ENCODE results near the gene SPSB2. TPM values are rescaled to one million over a fixed set of nuclear protein-coding genes. Genes with fewer than 3 reads are reported as not detected.

SPSB2 gene
- total and polyA plus RNA-seq, 5 experiments from 2014 or later: 10.1 to 23.3 (median 10.6) TPM

DNA sequence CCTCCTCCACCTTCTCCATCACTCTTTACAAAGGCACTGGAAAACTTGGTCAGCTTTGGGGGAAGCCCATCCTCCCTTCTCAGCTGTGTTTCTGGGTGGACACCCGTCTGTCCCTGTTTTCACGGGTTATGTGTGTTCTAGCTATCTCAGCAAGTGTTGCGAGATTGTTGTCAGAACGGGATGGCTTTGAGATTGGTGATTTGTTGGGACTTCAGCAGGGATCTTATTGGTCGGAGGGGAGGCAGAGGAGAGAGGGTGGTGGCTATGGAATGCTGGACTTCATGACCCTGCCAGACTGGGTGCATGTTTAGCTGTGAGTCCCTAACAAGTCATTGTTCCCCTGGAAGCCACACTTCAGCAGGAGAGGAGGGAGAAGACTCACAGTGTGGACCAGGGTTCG lies 19.1 kb downstream of the SPSB2 start:
- POLR2A ChIA-PET: interaction anchor here (1.2 to 6.5 kb wide), 5 partner anchors 12 to 165 kb away, joined by 4 to 119 read pairs (median 35); partner anchors contain the start of genes C12orf57, P3H3, RNU7-1 and SPSB2

GRCh38 chr12:6853626-6854025 lies 19.5 kb downstream of the SPSB2 start:
- peaks cover 4 to 35% (median 15%) of the 10 kb centered on the region in 3 donors for H3K36me3 Mint-ChIP-seq
- no peaks in the 10 kb centered on the region for H3K27me3 Mint-ChIP-seq
- DNase-seq (no peak), ATAC-seq (no peak)
- peak overlapping the region; percentile 86 to 100 (median 96) for H3K4me3 Mint-ChIP-seq
- no peaks in the 10 kb centered on the region for H3K9me3 Mint-ChIP-seq
- POLR2A ChIA-PET: interaction anchor here (0.9 to 6.5 kb wide), 11 partner anchors 8 to 226 kb away, joined by 3 to 119 read pairs (median 16); partner anchors contain the start of genes C12orf57, MLF2, P3H3 and RNU7-1
- H3K27ac Mint-ChIP-seq: peak overlapping the region in 8 of 10 donors; percentile 33 to 100 (median 98)
- H3K4me1 Mint-ChIP-seq: peaks cover 23 to 33% (median 25%) of the 10 kb centered on the region in 4 donors

More for the DNA sequence above, 19.1 kb downstream of the SPSB2 start:
- Mint-ChIP-seq H3K36me3 (peaks cover 4 to 36% (median 15%) of the 10 kb centered on the region in 3 donors), H3K9me3 (no peaks in the 10 kb centered on the region), H3K27ac (peak overlapping the region in 9 of 10 donors; percentile 33 to 100 (median 91)), H3K27me3 (no peaks in the 10 kb centered on the region), H3K4me1 (peaks cover 23 to 33% (median 25%) of the 10 kb centered on the region in 4 donors), H3K4me3 (peak overlapping the region in 6 of 10 donors; percentile 8 to 98 (median 90))
- ATAC-seq (no peak), DNase-seq (no peak)

- peaks cover 4 to 27% (median 10%) of the 10 kb centered on the region in 3 donors for H3K36me3 Mint-ChIP-seq
- DNase-seq (peak in 8 of 10 donors; percentile 17 to 75 (median 48)), ATAC-seq (peak in 1 of 2 donors; percentile 1)
- H3K27me3 Mint-ChIP-seq: no peaks in the 10 kb centered on the region
- peak overlapping the region; percentile 86 to 100 (median 96) for H3K4me3 Mint-ChIP-seq
- peak overlapping the region; percentile 91 to 100 (median 99) for H3K27ac Mint-ChIP-seq
- no peaks in the 10 kb centered on the region for H3K9me3 Mint-ChIP-seq
- H3K4me1 Mint-ChIP-seq: peaks cover 23 to 33% (median 25%) of the 10 kb centered on the region in 4 donors
- POLR2A ChIA-PET: interaction anchor here (0.8 to 6.5 kb wide), 26 partner anchors 9 to 391 kb away, joined by 3 to 119 read pairs (median 7); partner anchors contain the start of genes C12orf57, COPS7A, ENO2 and GAPDH
Measured at GRCh38 chr12:6852651-6853354, 20.3 kb downstream of the SPSB2 start.

GRCh38 chr12:6851921-6852650 lies 21.0 kb downstream of the SPSB2 start, which contains the start of gene USP5:
TSS of gene USP5 (plus strand) at chr12:6852150. CDS start at chr12:6852180, 30 bp downstream.
- POLR2A ChIA-PET: interaction anchor here (0.5 to 6.5 kb wide), 32 partner anchors 8 to 489 kb away, joined by 3 to 119 read pairs (median 5); partner anchors contain the start of genes C12orf57, COPS7A, ENO2 and GAPDH
- ATAC-seq (peak; percentile 76 to 80), DNase-seq (peak; percentile 95 to 99 (median 99))
- peaks cover 20 to 33% (median 25%) of the 10 kb centered on the region in 4 donors for H3K4me1 Mint-ChIP-seq
- H3K27ac Mint-ChIP-seq: peak within 1 kb of the TSS; percentile 91 to 100 (median 99)
- peak within 1 kb of the TSS; percentile 86 to 100 (median 96) for H3K4me3 Mint-ChIP-seq
- H3K9me3 Mint-ChIP-seq: no peaks in the 10 kb centered on the region
- peaks cover 0 to 20% (median 3%) of the 10 kb centered on the region in 3 donors for H3K36me3 Mint-ChIP-seq
- H3K27me3 Mint-ChIP-seq: no peaks in the 10 kb centered on the region

- ATAC-seq: peak; percentile 54 to 56
- H3K4me1 Mint-ChIP-seq: peaks cover 20 to 31% (median 25%) of the 10 kb centered on the region in 4 donors
- H3K27ac Mint-ChIP-seq: peak within 1 kb of the TSS; percentile 91 to 100 (median 99)
- POLR2A ChIA-PET: interaction anchor here (0.5 to 6.5 kb wide), 31 partner anchors 8 to 964 kb away, joined by 3 to 119 read pairs (median 5); partner anchors contain the start of genes C12orf57, COPS7A, ENO2 and GAPDH
- no peaks in the 10 kb centered on the region for H3K9me3 Mint-ChIP-seq
- no peaks in the 10 kb centered on the region for H3K27me3 Mint-ChIP-seq
- peak; percentile 80 to 98 (median 89) for DNase-seq
- peaks cover 0 to 12% (median 0%) of the 10 kb centered on the region in 3 donors for H3K36me3 Mint-ChIP-seq
- peak within 1 kb of the TSS; percentile 86 to 100 (median 96) for H3K4me3 Mint-ChIP-seq
Measured at GRCh38 chr12:6851153-6851920, 21.8 kb downstream of the SPSB2 start, which contains the start of gene CDCA3. TSS of gene CDCA3 (minus strand) at chr12:6851286. CDS start at chr12:6850952, 334 bp downstream.

DNA sequence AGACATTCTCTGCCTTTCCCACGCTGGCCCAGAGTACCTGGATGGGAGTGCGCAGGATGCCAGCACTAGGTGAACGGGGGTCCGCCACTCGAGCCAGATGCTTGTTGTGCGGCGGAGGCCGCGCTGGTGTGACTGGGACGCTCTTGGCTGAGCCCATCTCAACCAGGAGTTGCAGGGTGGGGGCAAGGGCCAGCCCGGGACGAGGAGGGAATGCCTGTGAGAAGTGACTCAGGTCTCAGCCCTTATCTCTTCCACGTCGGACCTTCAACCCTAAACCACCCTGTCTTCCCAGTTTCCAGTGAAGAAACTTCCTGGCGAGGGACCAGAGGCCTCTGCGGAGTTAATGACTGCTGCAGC lies 22.3 kb downstream of the SPSB2 start:
- POLR2A ChIA-PET: interaction anchor here (0.6 to 6.5 kb wide), 18 partner anchors 11 to 410 kb away, joined by 3 to 119 read pairs (median 12); partner anchors contain the start of genes C12orf57, COPS7A, ENO2 and NOP2
- ATAC-seq (no peak), DNase-seq (no peak)
- no peaks in the 10 kb centered on the region for H3K27me3 Mint-ChIP-seq
- peak overlapping the region in 2 of 10 donors; percentile 86 to 95 for H3K4me3 Mint-ChIP-seq
- H3K36me3 Mint-ChIP-seq: peaks cover 0 to 7% (median 2%) of the 10 kb centered on the region in 3 donors
- no peaks in the 10 kb centered on the region for H3K9me3 Mint-ChIP-seq
- H3K27ac Mint-ChIP-seq: peak overlapping the region in 3 of 10 donors; percentile 36 to 99 (median 91)
- peaks cover 18 to 28% (median 25%) of the 10 kb centered on the region in 4 donors for H3K4me1 Mint-ChIP-seq

GRCh38 chr12:6849976-6850560 lies 23.0 kb downstream of the SPSB2 start:
- ATAC-seq: no peak
- H3K27ac Mint-ChIP-seq: peak overlapping the region in 2 of 10 donors; percentile 57 to 79
- POLR2A ChIA-PET: interaction anchor here (1.2 to 6.5 kb wide), 4 partner anchors 16 to 409 kb away, joined by 3 to 119 read pairs (median 46); partner anchors contain the start of genes ENO2, SPSB2 and TPI1
- H3K9me3 Mint-ChIP-seq: no peaks in the 10 kb centered on the region
- peaks cover 0 to 3% (median 2%) of the 10 kb centered on the region in 3 donors for H3K36me3 Mint-ChIP-seq
- H3K4me3 Mint-ChIP-seq: peak overlapping the region in 1 of 10 donors; percentile 6
- H3K4me1 Mint-ChIP-seq: peaks cover 18 to 28% (median 25%) of the 10 kb centered on the region in 4 donors
- H3K27me3 Mint-ChIP-seq: no peaks in the 10 kb centered on the region
- DNase-seq: no peak

- no peaks in the 10 kb centered on the region for H3K9me3 Mint-ChIP-seq
- no peaks in the 10 kb centered on the region for H3K27me3 Mint-ChIP-seq
- H3K36me3 Mint-ChIP-seq: peaks cover 0 to 3% (median 2%) of the 10 kb centered on the region in 3 donors
- H3K4me1 Mint-ChIP-seq: peaks cover 18 to 26% (median 22%) of the 10 kb centered on the region in 4 donors
- H3K4me3 Mint-ChIP-seq: no peak overlapping the region
- DNase-seq: no peak
- POLR2A ChIA-PET: no interaction called here
- H3K27ac Mint-ChIP-seq: no peak overlapping the region
- ATAC-seq: no peak
Measured at GRCh38 chr12:6849427-6849826, 23.7 kb downstream of the SPSB2 start.

GRCh38 chr12:6847676-6848075 lies 25.4 kb downstream of the SPSB2 start:
- POLR2A ChIA-PET: no interaction called here
- Mint-ChIP-seq H3K4me3 (no peak overlapping the region), H3K27me3 (no peaks in the 10 kb centered on the region), H3K36me3 (peaks cover 0 to 2% (median 0%) of the 10 kb centered on the region in 3 donors), H3K4me1 (peaks cover 6 to 9% (median 7%) of the 10 kb centered on the region in 4 donors), H3K27ac (no peak overlapping the region), H3K9me3 (no peaks in the 10 kb centered on the region)
- DNase-seq: no peak
- no peak for ATAC-seq

GRCh38 chr12:6846316-6846869 lies 26.7 kb downstream of the SPSB2 start:
- DNase-seq (no peak), ATAC-seq (no peak)
- Mint-ChIP-seq H3K27ac (no peak overlapping the region), H3K4me3 (no peak overlapping the region), H3K27me3 (no peaks in the 10 kb centered on the region), H3K4me1 (peaks cover 3 to 6% (median 5%) of the 10 kb centered on the region in 4 donors), H3K9me3 (no peaks in the 10 kb centered on the region), H3K36me3 (peaks cover 0 to 2% (median 0%) of the 10 kb centered on the region in 3 donors)
- POLR2A ChIA-PET: no interaction called here

GRCh38 chr12:6845395-6845794 lies 27.7 kb downstream of the SPSB2 start:
- no peak for ATAC-seq
- DNase-seq: no peak
- H3K27me3 Mint-ChIP-seq: no peaks in the 10 kb centered on the region
- no peak overlapping the region for H3K4me3 Mint-ChIP-seq
- H3K4me1 Mint-ChIP-seq: peaks cover 0 to 2% (median 0%) of the 10 kb centered on the region in 4 donors
- H3K9me3 Mint-ChIP-seq: no peaks in the 10 kb centered on the region
- H3K36me3 Mint-ChIP-seq: peaks cover 0 to 2% (median 0%) of the 10 kb centered on the region in 3 donors
- POLR2A ChIA-PET: no interaction called here
- no peak overlapping the region for H3K27ac Mint-ChIP-seq
